ENCODE measurements around the gene SNX32.

- TF ChIP-seq, protein P1, sequence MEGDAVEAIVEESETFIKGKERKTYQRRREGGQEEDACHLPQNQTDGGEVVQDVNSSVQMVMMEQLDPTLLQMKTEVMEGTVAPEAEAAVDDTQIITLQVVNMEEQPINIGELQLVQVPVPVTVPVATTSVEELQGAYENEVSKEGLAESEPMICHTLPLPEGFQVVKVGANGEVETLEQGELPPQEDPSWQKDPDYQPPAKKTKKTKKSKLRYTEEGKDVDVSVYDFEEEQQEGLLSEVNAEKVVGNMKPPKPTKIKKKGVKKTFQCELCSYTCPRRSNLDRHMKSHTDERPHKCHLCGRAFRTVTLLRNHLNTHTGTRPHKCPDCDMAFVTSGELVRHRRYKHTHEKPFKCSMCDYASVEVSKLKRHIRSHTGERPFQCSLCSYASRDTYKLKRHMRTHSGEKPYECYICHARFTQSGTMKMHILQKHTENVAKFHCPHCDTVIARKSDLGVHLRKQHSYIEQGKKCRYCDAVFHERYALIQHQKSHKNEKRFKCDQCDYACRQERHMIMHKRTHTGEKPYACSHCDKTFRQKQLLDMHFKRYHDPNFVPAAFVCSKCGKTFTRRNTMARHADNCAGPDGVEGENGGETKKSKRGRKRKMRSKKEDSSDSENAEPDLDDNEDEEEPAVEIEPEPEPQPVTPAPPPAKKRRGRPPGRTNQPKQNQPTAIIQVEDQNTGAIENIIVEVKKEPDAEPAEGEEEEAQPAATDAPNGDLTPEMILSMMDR (IDR thresholded peaks at IDR 0.05) = no peak
- no peak for TF ChIP-seq POLR2A (IDR thresholded peaks at IDR 0.05)
Observed at GRCh38 chr11:65787649-65788622, 45.8 kb upstream of the SNX32 start.

All from lower leg skin (tissue), 3 donors.